ENCODE results near the gene SMCO2. TPM values are rescaled to one million over a fixed set of nuclear protein-coding genes. Genes with fewer than 3 reads are reported as not detected.

SMCO2 gene
- total and polyA plus RNA-seq, 2 of the 4 experiments (the other 2 are of a cell fraction), result 0.19 TPM; not detected in 1

DNA sequence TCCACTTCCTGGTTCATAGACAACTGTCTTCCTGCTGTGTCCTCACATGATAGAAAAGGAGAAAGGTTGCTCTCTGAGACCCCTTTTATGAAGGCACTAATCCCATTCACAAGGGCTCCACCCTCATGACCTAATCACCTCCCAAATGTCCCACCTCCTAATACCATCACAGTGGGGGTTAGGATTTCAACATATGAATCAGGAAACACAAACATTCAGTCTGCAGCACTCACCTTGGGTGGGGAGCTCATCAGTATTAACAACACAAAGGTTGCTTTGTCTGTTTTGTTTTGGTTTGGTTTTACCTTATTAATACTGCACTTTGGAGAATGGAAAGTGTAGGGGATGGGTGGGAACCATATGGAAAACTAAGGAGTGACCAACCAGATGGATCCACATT is 10.5 kb upstream of the SMCO2 start:
- Histone ChIP-seq H2BK20ac (ENCODE audit: low read depth, low read length) (no peak overlapping the region), H4K8ac (ENCODE audit: low read depth in 2 of 2, low read length in 2 of 2) (no peak overlapping the region), H3K9me3 (ENCODE audit: control insufficient read depth, insufficient read depth, low read length) (no peaks in the 10 kb centered on the region), H2AK5ac (ENCODE audit: low read depth, low read length) (no peak overlapping the region), H2BK120ac (ENCODE audit: low read depth, low read length) (no peak overlapping the region), H3K4ac (ENCODE audit: low read depth, low read length) (no peak overlapping the region), H3K4me3 (ENCODE audit: insufficient read depth, low read depth, low read length) (no peak overlapping the region), H3K23ac (ENCODE audit: low read depth, low read length) (no peak overlapping the region), H3K4me1 (ENCODE audit: control insufficient read depth, insufficient read depth, low read length) (peaks cover 6% of the 10 kb centered on the region), H3K27me3 (ENCODE audit: control insufficient read depth, insufficient read depth, low read length) (no peaks in the 10 kb centered on the region), H3K14ac (replicated peaks; ENCODE audit: low read depth, low read length) (no peak overlapping the region), H3K4me2 (ENCODE audit: low read depth, low read length) (no peak overlapping the region), H4K5ac (ENCODE audit: low read depth, low read length) (no peak overlapping the region), H3K36me3 (ENCODE audit: control insufficient read depth, insufficient read depth, low read length) (no peaks in the 10 kb centered on the region), H4K91ac (ENCODE audit: insufficient read depth, low read depth, low read length) (no peak overlapping the region), H3K27ac (ENCODE audit: insufficient read depth, low read length) (no peak overlapping the region), H2BK5ac (ENCODE audit: low read depth, low read length, poor library complexity, severe bottlenecking) (no peak overlapping the region), H3K79me1 (ENCODE audit: low read depth in 1 of 2, low read length in 2 of 2) (peaks cover 0 to 9% of the 10 kb centered on the region in 2 experiments; a peak in 1 of 4 replicates), H2AFZ (replicated peaks; ENCODE audit: low read length, poor library complexity) (no peak overlapping the region), H3K56ac (ENCODE audit: extremely low read depth, insufficient read depth, low read length) (no peak overlapping the region), H3K9me1 (ENCODE audit: insufficient read depth, low read length) (no peaks in the 10 kb centered on the region), H2AK9ac (replicated peaks; ENCODE audit: low read depth, low read length, poor library complexity) (no peak overlapping the region), H4K20me1 (ENCODE audit: insufficient read depth, low read length) (no peaks in the 10 kb centered on the region), H2BK15ac (ENCODE audit: low read depth, low read length) (no peak overlapping the region), H3K9ac (ENCODE audit: low read depth, low read length) (no peak overlapping the region), H3K18ac (ENCODE audit: low read depth, low read length) (no peak overlapping the region)
- DNase-seq, result no peak
- POLR2A ChIA-PET (ENCODE audit: unreplicated experiment), result no interaction called here
- TF ChIP-seq, protein P1, sequence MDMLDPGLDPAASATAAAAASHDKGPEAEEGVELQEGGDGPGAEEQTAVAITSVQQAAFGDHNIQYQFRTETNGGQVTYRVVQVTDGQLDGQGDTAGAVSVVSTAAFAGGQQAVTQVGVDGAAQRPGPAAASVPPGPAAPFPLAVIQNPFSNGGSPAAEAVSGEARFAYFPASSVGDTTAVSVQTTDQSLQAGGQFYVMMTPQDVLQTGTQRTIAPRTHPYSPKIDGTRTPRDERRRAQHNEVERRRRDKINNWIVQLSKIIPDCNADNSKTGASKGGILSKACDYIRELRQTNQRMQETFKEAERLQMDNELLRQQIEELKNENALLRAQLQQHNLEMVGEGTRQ (IDR thresholded peaks at IDR 0.05; ENCODE audit: low read depth, low read length), result no peak
- no peak for TF ChIP-seq MAZ (IDR thresholded peaks at IDR 0.05; ENCODE audit: borderline replicate concordance, low read depth, low read length)
- no peak for TF ChIP-seq MXI1 (IDR thresholded peaks at IDR 0.05; ENCODE audit: borderline replicate concordance, low read depth, low read length)
- TF ChIP-seq BHLHE40 (IDR thresholded peaks at IDR 0.05; ENCODE audit: low read depth, low read length), result no peak
- no peak for TF ChIP-seq FOS (IDR thresholded peaks at IDR 0.05; ENCODE audit: low read depth, low read length)
- TF ChIP-seq MAFK (IDR thresholded peaks at IDR 0.05; ENCODE audit: low read depth, low read length), result no peak
- TF ChIP-seq, protein P2, sequence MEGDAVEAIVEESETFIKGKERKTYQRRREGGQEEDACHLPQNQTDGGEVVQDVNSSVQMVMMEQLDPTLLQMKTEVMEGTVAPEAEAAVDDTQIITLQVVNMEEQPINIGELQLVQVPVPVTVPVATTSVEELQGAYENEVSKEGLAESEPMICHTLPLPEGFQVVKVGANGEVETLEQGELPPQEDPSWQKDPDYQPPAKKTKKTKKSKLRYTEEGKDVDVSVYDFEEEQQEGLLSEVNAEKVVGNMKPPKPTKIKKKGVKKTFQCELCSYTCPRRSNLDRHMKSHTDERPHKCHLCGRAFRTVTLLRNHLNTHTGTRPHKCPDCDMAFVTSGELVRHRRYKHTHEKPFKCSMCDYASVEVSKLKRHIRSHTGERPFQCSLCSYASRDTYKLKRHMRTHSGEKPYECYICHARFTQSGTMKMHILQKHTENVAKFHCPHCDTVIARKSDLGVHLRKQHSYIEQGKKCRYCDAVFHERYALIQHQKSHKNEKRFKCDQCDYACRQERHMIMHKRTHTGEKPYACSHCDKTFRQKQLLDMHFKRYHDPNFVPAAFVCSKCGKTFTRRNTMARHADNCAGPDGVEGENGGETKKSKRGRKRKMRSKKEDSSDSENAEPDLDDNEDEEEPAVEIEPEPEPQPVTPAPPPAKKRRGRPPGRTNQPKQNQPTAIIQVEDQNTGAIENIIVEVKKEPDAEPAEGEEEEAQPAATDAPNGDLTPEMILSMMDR (conservative IDR thresholded peaks at IDR 0.05; ENCODE audit: low read depth, low read length), result no peak
- TF ChIP-seq RFX5 (IDR thresholded peaks at IDR 0.05; ENCODE audit: low read depth, low read length), result no peak
- TF ChIP-seq, protein P3, sequence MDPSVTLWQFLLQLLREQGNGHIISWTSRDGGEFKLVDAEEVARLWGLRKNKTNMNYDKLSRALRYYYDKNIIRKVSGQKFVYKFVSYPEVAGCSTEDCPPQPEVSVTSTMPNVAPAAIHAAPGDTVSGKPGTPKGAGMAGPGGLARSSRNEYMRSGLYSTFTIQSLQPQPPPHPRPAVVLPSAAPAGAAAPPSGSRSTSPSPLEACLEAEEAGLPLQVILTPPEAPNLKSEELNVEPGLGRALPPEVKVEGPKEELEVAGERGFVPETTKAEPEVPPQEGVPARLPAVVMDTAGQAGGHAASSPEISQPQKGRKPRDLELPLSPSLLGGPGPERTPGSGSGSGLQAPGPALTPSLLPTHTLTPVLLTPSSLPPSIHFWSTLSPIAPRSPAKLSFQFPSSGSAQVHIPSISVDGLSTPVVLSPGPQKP (IDR thresholded peaks at IDR 0.05; ENCODE audit: borderline replicate concordance, low read depth, low read length), result no peak
- no peak for TF ChIP-seq RAD21 (IDR thresholded peaks at IDR 0.05; ENCODE audit: low read length)
- TF ChIP-seq POLR2A (IDR thresholded peaks at IDR 0.05; ENCODE audit: low read depth, low read length), result no peak
- TF ChIP-seq SMC3 (IDR thresholded peaks at IDR 0.05; ENCODE audit: low read depth, low read length), result no peak
- TF ChIP-seq CHD1 (IDR thresholded peaks at IDR 0.05; ENCODE audit: low read depth, low read length), result no peak
- no peak for TF ChIP-seq NFE2L2 (IDR thresholded peaks at IDR 0.05; ENCODE audit: low read depth, low read length)
- CTCF ChIA-PET, result no interaction called here
- in situ Hi-C loops (cut with MboI; ENCODE audit: low sequenced_read_pairs) (loop anchor here (5.0 kb wide), 1 partner anchor 201 kb away; no protein-coding TSS in a partner anchor), dilution Hi-C loops (cut with HindIII; ENCODE audit: low sequenced_read_pairs, unreplicated experiment) (no loop called here), intact Hi-C loops (cut with micrococcal nuclease) (loop anchor here (5.0 kb wide), 1 partner anchor 201 kb away; no protein-coding TSS in a partner anchor)
- no TSS peak for BruUV-seq (replicated peaks)
- ATAC-seq (ENCODE audit: low read depth), result no peak
